WI38 (cell line): ENCODE results near the gene MAGI1.

ENCODE experiments used
- H3K4me3 ChIP-seq: 2 replicates; pipeline ENCODE4 v1.5.1; 2011; ENCODE audit warnings: low read depth, mild to moderate bottlenecking, control low read depth, low read length
- CTCF ChIP-seq: IDR thresholded peaks from 2 replicates; pipeline ENCODE4 v1.5.1; 2012; ENCODE audit warnings: low read depth, mild to moderate bottlenecking, control low read depth, low read length

MAGI1 gene

DNA sequence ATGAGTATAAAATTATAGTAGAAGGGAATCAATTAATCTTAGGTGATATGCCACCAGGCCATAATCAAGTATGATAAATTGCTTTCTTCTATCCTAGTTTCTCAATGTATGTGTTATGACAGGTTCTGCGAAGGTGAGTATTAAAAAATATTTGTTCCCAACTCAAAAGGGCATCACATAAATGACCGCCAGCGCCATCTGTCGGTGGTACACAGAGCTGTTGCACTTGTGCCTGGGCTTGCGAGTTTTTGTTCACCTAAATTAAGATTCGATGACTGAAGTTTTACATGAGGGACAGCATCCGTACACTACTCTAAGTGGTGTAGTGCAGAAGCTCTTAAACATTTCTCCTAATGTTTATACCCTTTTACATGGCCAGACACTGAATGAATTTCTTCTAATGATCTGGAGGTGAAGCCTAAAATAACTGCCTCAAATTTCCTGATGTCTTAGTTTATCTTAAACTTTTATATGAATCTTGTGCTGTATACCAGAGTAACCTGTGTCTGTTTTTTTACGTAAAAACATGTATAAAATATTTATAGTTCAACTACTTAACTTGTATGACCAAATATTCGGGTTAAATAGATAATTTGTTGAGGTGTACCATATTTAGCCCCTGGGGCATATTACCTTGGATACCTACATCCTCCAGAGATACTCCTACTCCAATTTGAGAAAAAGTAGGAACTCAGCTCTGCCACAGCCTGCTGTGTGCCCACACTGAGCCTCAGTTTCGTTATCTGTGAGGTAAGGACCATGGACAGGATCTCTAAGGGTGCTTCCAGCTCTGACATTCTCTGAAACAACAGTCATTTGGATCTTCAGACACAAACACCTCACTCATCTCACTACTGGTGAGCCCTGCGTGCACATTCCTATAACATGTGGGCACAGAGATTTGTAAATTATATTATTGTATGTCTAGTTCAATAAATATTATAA is 365.6 kb downstream of the MAGI1 start:
- peak; percentile 83 for TF ChIP-seq CTCF

DNA sequence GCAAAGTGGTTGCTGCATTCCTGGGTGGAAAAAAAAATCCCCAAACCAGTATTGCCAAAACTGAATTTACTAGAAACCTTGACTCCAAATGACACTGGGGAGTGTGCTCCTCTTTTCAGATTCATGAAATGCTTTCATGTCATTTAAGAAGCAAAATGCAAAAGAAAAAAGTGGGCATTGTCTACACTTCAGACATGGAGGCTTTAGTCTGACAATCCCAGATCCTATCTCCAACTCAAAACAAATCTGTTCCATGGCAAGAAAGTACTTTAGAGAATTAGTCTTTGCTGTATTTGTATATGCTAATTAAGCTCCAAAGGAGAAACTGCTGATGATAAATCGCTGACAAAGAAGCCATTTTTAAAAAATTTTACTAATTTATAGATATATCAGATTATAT is 366.7 kb downstream of the MAGI1 start:
- no peak overlapping the region for H3K4me3 ChIP-seq
- TF ChIP-seq CTCF, result no peak

More for the DNA sequence above, 365.6 kb downstream of the MAGI1 start:
- no peak overlapping the region for H3K4me3 ChIP-seq

DNA sequence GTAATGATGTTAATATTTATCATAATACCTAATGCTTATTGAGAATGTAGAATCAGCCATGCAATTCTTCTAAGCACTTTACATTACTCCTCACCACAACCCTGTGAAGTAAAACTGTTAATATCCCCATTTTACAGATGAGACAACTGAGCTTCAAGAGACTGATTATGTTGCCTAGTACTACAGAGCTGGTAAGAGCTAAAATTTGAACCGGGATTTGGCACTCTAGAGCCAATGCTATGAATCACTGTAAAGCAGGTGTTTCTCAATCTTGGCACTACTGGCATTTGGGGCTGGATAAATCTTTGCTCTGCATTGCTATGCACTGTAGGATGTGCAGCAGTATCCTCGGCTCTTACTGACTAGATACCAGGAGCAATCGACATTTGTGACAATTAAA is 367.7 kb downstream of the MAGI1 start:
- TF ChIP-seq CTCF, result no peak
- H3K4me3 ChIP-seq, result no peak overlapping the region

- TF ChIP-seq CTCF, result no peak
- H3K4me3 ChIP-seq, result no peak overlapping the region
Observed at GRCh38 chr3:65669163-65669875, 369.4 kb downstream of the MAGI1 start.

DNA sequence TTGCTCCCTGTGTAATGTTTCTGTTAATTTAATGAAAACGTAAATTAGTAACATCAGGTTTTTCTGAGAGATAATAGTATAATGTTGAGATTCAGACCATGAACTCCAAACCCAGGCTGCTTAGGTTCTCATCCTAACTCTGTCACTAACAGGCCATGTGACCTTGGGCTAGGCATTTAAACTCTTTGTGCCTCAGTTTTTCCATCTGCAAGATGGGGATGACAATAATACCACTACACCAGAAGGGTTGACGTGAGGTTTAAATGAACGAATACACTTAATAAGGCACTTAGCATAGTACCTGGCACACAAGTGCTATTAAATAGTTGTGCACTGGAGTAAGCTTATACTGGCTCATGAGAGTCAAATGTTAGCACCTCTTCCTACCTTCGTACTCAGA is 370.8 kb downstream of the MAGI1 start:
- no peak overlapping the region for H3K4me3 ChIP-seq
- TF ChIP-seq CTCF, result no peak

DNA sequence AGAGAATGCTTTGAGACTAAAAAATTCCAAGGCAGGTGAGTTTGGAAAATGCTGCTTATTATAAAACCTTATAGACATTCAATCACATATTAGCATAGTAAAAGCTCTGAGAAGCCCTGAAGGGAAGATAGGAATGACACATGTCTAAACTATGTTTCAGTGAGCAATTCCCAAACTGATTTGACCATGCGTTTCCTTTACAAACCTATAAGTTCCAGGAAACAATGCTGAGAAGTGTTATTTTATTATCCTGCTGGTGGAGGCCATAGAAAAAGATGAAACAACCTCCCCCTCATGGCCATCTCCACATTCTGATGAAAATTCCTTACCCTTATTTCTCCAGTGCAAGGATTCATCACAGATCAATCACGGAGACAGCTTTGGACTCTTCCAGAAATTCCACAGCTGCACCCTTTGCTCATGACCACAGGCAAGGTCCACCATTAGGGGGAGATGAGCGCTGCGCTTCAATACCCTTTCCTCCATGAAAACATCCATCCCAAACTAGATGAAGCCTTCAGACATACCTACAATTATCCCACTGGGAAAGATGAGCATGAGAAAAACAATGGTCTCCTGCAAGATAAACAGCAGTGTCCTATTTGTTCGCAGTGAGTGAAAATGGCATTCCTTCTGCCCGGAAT is 372.1 kb downstream of the MAGI1 start:
- no peak overlapping the region for H3K4me3 ChIP-seq
- TF ChIP-seq CTCF, result no peak

GRCh38 chr3:65665915-65666314 is 372.8 kb downstream of the MAGI1 start:
- TF ChIP-seq CTCF, result no peak
- H3K4me3 ChIP-seq, result no peak overlapping the region
